GM18519 (cell line): ENCODE measurements around the gene HAUS5.
"Not testable (repeated sequence)": the region's sequence is repeated elsewhere in the genome, so short reads cannot be mapped to it uniquely, and the experiment has no call there.

ENCODE experiments used
- ATAC-seq: cut with Tn5 transposase; IDR thresholded peaks from one replicate; pipeline ENCODE4 v1.9.1; 2021; ENCODE audit warnings: mild to moderate bottlenecking, moderate library complexity; ENCODE audit not compliant: unreplicated experiment, low FRiP score

HAUS5 gene

GRCh38 chr19:35607170-35607569 lies 5.4 kb upstream of the HAUS5 start:
- ATAC-seq: not testable (repeated sequence)

- ATAC-seq: no peak
Observed at GRCh38 chr19:35607661-35608060, 4.9 kb upstream of the HAUS5 start.

GRCh38 chr19:35608251-35608650 lies 4.3 kb upstream of the HAUS5 start:
- no peak for ATAC-seq

GRCh38 chr19:35609851-35610353 lies 2.6 kb upstream of the HAUS5 start:
- ATAC-seq: no peak

DNA sequence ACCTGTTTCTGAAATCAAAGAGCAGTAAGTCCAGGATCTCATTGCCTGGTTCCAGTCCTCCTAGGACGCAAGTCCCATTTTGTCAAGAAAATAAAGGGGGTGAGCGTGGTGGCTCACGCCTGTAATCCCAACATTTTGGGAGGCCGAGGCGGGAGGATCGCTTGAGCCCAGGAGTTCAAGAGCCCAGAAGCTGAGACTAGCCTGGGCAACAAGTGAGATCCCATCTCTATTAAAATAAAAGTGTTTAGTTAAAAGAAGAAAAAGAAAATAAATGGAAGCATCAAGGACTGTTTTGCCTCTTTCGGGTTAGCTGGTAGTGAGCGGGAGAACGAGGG lies 344 bp upstream of the HAUS5 start:
- no peak for ATAC-seq

DNA sequence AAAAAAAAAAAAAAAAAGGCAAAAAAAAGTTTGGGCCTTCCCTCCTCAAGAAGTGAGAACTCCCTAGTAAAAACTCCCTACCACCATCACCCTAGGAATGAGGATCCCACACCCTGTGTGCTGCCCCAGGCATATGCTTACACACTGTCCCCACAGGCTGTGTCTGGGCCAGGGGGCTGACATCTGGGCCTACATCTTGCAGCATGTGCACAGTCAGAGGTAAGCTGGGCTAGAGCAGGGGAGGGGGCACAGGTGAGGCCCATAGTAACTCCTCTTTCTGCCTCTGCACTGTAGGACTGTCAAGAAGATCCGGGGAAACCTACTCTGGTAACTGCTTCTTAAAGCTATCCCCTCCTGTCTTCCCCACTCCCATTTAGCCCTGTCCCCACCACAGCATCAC lies 1.0 kb downstream of the HAUS5 start:
- ATAC-seq: no peak

DNA sequence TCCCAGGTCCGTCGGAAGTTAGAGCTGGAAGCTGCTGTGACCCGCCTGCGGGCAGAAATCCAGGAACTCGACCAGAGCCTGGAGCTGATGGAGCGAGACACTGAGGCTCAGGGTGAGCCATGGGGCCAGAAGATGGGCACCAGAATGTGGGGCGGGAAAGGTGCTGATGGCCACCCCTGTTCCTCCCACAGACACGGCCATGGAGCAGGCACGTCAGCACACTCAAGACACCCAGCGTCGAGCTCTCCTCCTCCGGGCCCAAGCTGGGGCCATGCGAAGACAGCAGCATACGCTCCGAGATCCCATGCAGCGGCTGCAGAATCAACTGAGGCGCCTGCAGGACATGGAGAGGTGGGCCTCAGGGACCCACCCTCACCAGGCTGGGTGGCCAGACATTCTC lies 2.5 kb downstream of the HAUS5 start:
- no peak for ATAC-seq

GRCh38 chr19:35618857-35619256 lies 6.3 kb downstream of the HAUS5 start:
- ATAC-seq: no peak

- no peak for ATAC-seq
Observed at GRCh38 chr19:35619290-35619923, 6.9 kb downstream of the HAUS5 start.

GRCh38 chr19:35620001-35620400 lies 7.5 kb downstream of the HAUS5 start:
- no peak for ATAC-seq

GRCh38 chr19:35621708-35622107 lies 9.2 kb downstream of the HAUS5 start:
- no peak for ATAC-seq

DNA sequence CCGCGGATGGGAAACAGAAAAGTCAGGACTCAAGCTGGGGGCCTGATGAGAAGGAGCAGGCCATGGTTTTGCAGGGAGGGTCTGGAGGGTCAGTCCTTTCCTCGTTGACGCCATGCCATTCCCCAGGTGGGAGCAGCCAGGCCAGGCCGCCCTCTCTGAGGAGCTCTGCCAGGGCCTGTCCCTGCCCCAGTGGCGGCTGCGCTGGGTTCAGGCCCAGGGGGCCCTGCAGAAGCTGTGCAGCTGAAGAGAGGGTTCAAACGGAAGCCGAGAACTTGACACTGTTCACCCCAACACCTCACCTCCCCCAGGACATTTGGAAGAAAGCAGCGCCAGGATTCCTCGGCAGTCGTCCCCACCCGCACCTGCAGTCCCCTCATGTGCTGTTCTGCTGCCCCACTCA lies 10.2 kb downstream of the HAUS5 start:
- no peak for ATAC-seq

DNA sequence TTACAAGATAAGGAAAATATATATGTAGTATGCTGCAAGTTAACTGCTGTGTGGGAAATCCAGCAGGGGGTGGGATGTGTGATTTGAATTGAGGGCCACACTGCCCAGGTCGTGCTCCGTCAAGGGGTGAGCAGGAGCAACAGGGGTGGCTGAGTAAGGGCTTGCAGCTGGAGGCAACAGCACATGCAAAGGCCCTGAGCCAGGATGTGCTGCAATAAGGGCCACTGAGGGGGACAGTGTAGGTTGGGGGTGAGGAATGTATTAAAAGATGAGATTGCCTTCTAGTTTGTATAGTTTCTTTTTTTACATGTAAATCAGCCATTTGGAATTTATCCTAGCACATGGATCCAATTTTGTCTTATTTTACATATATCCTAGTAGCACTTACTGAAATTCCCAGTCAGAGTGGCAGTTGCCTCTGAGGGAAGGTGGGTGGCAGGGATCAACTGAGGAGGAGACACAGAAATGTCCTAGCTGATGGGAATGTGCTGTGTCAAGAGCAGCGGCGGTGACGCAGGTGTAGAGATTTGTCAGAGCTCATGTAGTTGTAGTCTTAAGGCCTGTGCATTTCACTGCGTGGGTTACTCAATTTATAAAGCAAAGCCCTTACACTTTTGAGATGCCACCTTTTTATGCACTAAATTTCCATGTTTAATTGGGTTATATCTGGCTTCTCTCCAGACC lies 10.9 kb downstream of the HAUS5 start:
- ATAC-seq: no peak

DNA sequence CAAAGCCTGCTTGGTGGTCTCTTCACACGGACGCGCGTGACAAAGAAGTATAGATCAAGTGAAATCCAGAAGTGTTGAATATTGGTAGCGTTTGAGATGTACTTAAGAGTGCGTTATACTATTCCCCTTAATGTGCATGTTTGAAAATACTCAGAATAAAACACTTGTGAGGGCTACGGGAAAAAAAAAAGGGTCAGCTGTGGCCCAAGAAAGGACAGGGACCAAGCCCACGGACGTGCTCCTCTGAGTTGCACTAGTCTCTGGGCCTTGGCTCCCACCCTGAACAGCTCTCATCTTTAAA lies 15.7 kb downstream of the HAUS5 start:
- ATAC-seq: no peak

- ATAC-seq: peak; percentile 72
Observed at GRCh38 chr19:35628565-35629331, 16.2 kb downstream of the HAUS5 start, which contains the start of gene RBM42. Gene RBM42, plus strand, starts transcription at chr19:35629036. Its CDS starts 118 bp downstream, at chr19:35629154.

GRCh38 chr19:35629332-35629633 lies 16.7 kb downstream of the HAUS5 start:
- ATAC-seq: no peak

- no peak for ATAC-seq
Observed at GRCh38 chr19:35633727-35634440, 21.3 kb downstream of the HAUS5 start.

DNA sequence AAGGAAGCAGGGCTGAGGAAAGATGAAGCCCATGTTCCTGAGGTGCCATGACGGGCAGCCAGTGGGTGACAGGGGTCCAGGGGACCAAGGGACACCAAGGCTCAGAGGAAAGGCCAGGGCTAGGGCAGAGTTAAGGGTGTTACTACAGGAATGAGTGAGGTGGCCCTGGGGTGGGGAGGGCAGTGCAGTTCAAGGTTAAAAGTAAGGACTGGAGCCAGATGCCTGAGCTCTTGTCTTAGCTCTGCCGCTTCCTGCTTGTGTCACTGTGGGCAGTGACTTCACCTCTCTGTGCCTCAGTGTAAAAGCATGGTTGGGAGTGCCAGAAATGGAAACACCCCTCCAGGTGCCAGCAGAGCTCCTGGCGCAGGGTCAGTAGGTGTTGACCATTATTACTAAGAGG lies 24.1 kb downstream of the HAUS5 start:
- ATAC-seq: no peak

GRCh38 chr19:35637165-35637564 lies 24.6 kb downstream of the HAUS5 start:
- ATAC-seq: no peak

- no peak for ATAC-seq
Observed at GRCh38 chr19:35639321-35639639, 26.7 kb downstream of the HAUS5 start.

GRCh38 chr19:35639863-35640262 lies 27.3 kb downstream of the HAUS5 start:
- no peak for ATAC-seq
